Measurements from ENCODE around the gene SH2D3C.

DNA sequence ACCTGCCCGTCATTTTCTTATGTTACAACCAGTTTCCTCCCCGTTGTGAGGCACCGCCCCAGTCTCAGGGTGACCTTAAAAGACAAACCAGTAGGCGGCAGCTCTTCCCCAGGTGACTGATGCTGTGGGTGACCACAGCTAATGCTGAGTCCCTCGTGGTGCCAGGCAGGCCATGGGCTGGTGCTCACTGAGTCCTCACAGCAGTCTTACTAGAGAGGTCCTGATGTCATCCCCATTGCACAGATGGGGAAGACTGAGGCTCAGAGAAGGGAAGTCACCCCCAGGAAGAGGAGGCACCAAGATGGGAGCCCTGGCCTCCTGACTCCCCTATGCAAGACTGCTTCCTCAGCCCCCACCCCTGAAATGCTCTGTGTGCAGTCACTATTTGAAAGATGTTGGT, 70.7 kb downstream of the SH2D3C start:
- no peak for TF ChIP-seq POLR2A (IDR thresholded peaks at IDR 0.05)
- TF ChIP-seq, protein P1, sequence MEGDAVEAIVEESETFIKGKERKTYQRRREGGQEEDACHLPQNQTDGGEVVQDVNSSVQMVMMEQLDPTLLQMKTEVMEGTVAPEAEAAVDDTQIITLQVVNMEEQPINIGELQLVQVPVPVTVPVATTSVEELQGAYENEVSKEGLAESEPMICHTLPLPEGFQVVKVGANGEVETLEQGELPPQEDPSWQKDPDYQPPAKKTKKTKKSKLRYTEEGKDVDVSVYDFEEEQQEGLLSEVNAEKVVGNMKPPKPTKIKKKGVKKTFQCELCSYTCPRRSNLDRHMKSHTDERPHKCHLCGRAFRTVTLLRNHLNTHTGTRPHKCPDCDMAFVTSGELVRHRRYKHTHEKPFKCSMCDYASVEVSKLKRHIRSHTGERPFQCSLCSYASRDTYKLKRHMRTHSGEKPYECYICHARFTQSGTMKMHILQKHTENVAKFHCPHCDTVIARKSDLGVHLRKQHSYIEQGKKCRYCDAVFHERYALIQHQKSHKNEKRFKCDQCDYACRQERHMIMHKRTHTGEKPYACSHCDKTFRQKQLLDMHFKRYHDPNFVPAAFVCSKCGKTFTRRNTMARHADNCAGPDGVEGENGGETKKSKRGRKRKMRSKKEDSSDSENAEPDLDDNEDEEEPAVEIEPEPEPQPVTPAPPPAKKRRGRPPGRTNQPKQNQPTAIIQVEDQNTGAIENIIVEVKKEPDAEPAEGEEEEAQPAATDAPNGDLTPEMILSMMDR (IDR thresholded peaks at IDR 0.05): no peak
- no peak for TF ChIP-seq EP300 (IDR thresholded peaks at IDR 0.05)
